ENCODE data around the gene RAD51B.

Gene RAD51B

DNA sequence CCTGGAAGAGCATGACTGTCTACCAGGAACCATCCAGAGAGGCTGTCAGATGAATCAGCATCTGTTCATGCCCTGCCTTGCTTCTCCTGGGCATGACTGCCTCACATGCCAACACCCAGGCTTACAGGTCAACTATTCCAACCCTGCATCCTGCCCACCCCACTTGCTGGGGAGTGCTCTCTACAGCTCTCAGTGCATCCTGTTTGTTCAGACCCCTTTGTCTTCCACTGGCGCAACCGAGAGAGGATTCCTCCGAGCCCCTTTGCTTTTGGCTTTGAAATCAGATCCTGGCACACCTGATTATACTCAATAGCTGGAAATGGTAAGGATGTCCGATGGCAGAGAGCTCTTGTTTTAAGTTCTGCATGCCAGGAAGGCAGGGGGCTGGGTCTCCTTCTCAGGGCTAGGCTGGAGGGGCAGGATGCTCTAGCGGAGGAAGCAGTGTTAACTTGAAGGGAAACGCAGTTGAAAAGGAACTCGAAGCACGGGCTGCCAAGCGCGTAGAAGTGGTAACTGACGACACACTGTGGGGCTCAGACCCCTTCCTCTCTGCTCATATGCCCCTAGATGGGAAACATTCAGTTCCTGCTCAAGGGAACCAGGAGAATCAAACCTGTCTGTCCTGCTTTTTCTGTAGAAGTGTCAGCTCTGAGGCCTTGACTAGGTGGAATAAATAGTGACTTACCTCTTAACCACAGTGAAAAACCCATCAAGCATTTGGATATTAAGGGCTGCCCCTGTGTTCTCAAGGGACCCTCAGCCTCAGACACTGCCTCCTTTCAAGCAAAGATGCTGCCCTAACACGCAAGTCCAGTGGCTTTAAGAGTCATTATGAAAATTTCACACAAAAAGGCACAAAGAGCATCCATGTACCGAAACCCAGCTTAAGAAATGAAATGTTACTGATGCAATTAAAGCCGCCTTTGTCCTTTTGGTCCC lies 675.8 kb downstream of the RAD51B start:
- TF ChIP-seq, protein P1, sequence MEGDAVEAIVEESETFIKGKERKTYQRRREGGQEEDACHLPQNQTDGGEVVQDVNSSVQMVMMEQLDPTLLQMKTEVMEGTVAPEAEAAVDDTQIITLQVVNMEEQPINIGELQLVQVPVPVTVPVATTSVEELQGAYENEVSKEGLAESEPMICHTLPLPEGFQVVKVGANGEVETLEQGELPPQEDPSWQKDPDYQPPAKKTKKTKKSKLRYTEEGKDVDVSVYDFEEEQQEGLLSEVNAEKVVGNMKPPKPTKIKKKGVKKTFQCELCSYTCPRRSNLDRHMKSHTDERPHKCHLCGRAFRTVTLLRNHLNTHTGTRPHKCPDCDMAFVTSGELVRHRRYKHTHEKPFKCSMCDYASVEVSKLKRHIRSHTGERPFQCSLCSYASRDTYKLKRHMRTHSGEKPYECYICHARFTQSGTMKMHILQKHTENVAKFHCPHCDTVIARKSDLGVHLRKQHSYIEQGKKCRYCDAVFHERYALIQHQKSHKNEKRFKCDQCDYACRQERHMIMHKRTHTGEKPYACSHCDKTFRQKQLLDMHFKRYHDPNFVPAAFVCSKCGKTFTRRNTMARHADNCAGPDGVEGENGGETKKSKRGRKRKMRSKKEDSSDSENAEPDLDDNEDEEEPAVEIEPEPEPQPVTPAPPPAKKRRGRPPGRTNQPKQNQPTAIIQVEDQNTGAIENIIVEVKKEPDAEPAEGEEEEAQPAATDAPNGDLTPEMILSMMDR (IDR thresholded peaks at IDR 0.05; ENCODE audit: low read depth, low read length), result no peak
- no peak for DNase-seq (ENCODE audit: low read depth, low spot score)
- no peak overlapping the region for H3K4me3 ChIP-seq (ENCODE audit: low read depth, low read length)

DNA sequence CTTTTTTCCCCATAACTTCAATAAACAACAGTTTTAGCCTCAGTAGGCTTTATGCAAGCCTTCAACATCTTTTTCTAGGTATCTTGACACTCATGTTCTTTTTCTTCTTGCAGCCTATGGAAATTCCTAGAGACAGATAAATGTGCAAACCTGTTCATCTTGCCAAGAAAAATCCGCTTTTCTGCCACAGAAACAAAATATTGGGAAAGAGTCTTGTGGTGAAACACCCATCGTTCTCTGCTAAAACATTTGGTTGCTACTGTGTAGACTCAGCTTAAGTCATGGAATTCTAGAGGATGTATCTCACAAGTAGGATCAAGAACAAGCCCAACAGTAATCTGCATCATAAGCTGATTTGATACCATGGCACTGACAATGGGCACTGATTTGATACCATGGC lies 677.4 kb downstream of the RAD51B start:
- TF ChIP-seq, protein P1 (IDR thresholded peaks at IDR 0.05; ENCODE audit: low read depth, low read length), result no peak
- DNase-seq (ENCODE audit: low read depth, low spot score), result no peak
- in situ Hi-C loops (cut with HindIII; ENCODE audit: low sequenced_read_pairs), result no loop called here
- H3K4me3 ChIP-seq (ENCODE audit: low read depth, low read length), result no peak overlapping the region

More for the DNA sequence above, 675.8 kb downstream of the RAD51B start:
- in situ Hi-C loops (cut with HindIII; ENCODE audit: low sequenced_read_pairs), result no loop called here

DNA sequence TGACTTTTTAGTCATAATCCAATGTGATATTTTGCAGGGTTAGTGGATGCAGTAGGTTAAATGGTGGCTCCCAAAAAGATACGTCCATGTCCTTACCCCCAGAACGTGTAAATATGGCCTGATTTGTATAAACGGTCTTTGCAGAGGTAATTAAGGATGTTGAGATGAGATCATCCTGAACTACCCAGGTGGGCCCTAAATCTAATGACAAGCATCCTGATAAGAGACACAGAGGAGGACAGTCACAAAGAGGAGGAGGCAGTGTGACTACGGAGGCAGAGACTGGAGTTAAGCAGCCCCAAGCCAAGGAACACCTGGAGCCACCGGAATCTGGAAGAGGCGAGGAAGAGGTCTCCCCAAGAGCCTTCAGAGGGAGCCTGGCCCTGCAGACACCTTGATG lies 679.9 kb downstream of the RAD51B start:
- in situ Hi-C loops (cut with HindIII; ENCODE audit: low sequenced_read_pairs), result no loop called here
- TF ChIP-seq, protein P1 (IDR thresholded peaks at IDR 0.05; ENCODE audit: low read depth, low read length), result no peak
- DNase-seq (ENCODE audit: low read depth, low spot score), result no peak
- no peak overlapping the region for H3K4me3 ChIP-seq (ENCODE audit: low read depth, low read length)

DNA sequence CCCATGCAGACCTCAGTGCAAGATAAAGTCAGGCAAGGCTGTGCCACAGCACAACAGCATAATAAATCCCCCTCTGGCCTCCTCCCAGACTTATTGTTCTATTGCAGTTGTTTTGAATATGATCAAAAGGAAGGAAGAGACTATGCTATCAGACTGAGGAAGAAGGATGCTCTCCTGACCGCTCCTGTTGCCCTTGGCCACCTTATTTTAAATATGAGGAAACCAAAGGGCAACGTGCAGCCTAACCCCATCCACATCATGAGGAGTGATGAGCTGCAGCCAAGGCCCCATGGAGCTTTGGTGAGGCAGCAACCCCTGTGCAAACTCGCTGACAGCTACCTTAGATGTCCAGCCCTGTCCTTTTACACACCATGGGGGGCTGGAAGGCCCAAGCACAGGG lies 681.6 kb downstream of the RAD51B start:
- H3K4me3 ChIP-seq (ENCODE audit: low read depth, low read length), result no peak overlapping the region
- in situ Hi-C loops (cut with HindIII; ENCODE audit: low sequenced_read_pairs), result no loop called here
- TF ChIP-seq, protein P1 (IDR thresholded peaks at IDR 0.05; ENCODE audit: low read depth, low read length), result no peak
- no peak for DNase-seq (ENCODE audit: low read depth, low spot score)

DNA sequence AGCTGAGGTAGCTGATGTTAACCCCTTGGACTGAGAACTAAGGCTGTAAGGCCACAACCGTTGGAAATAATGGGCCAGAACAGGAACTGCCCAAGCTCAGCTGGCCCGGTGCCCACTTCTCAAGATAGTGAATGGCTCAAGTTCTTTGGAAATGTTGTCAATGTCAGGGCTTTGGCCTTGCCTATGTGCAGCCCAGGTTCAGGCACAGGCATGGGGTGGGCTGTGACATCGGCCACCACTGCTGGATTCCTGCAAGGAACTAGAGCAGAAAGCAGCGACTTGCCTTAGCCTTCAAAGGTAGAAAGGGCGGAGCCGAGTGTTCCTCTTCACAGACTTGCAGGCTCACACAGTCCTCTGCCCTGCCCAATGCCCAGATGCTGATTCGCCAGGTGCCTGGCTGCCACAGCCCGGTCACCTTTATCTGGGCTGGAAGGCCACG lies 682.1 kb downstream of the RAD51B start:
- H3K4me3 ChIP-seq (ENCODE audit: low read depth, low read length), result no peak overlapping the region
- TF ChIP-seq, protein P1 (IDR thresholded peaks at IDR 0.05; ENCODE audit: low read depth, low read length), result no peak
- in situ Hi-C loops (cut with HindIII; ENCODE audit: low sequenced_read_pairs), result no loop called here
- DNase-seq (ENCODE audit: low read depth, low spot score), result no peak

DNA sequence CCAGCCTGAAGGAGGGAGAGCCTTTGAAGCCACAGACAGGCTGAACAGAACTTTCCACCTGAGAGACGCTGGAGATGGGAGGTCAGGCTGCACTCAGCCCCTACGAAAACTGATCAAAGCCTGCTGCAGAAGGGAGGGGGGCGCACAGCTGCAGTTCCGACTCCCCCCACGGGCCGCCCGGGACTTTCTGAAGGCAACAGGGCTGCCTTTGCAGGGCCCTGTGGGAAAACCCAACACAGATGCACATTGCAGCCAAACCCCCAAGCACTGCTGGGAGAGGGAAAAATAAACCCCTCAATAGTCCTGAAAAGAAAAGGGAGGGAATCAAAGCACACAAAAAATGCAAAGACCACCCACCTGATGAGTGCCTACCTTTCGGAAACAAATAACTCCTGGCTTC lies 682.7 kb downstream of the RAD51B start:
- in situ Hi-C loops (cut with HindIII; ENCODE audit: low sequenced_read_pairs), result no loop called here
- no peak overlapping the region for H3K4me3 ChIP-seq (ENCODE audit: low read depth, low read length)
- DNase-seq (ENCODE audit: low read depth, low spot score), result no peak
- TF ChIP-seq, protein P1 (IDR thresholded peaks at IDR 0.05; ENCODE audit: low read depth, low read length), result no peak
